K562 (cell line): ENCODE measurements around the gene RGS17. TPM values are rescaled to one million over a fixed set of nuclear protein-coding genes. Genes with fewer than 3 reads are reported as not detected.

Experiments used
- ARID1B ChIP-seq: fragments of 450-650 bp; IDR thresholded peaks from 2 replicates; pipeline ENCODE4 v1.6.1; 2016; ENCODE audit warnings: antibody characterized with exemption, mild to moderate bottlenecking, inconsistent platforms
- CBFB ChIP-seq: sonication (generic); formaldehyde crosslinking; IDR thresholded peaks from 2 replicates; pipeline ENCODE4 v1.4.0; 2020; ENCODE audit warnings: mild to moderate bottlenecking, missing genetic modification reagents
- CEBPG ChIP-seq, 3 experiments: fragments of 200-800 bp in 1 of 3; sonication (Bioruptor generic) in 1 of 3; sonication (generic) in 1 of 3; formaldehyde crosslinking in 1 of 3; IDR thresholded peaks in 2 of 3; conservative IDR thresholded peaks in 1 of 3; 2 replicates each; pipeline versions ENCODE4 v1.6.1 to v1.8.0; 2016 to 2022; ENCODE audit warnings: missing compliant biosample characterization in 2 of 3, missing genetic modification characterization in 2 of 3, mild to moderate bottlenecking in 1 of 3, missing genetic modification reagents in 1 of 3
- CHD1 ChIP-seq: fragments of 200-600 bp; sonication (generic); IDR thresholded peaks from one replicate; pipeline ENCODE4 v1.6.1; 2012; ENCODE audit warnings: mild to moderate bottlenecking, moderate library complexity, low read length, inconsistent platforms
- ETV1 ChIP-seq: fragments of 450-650 bp; conservative IDR thresholded peaks from 2 replicates; pipeline ENCODE4 v1.6.1; 2016; ENCODE audit warnings: missing genetic modification characterization, control low read depth, low read depth, missing compliant biosample characterization
- FOXK1 ChIP-seq: sonication (generic); formaldehyde crosslinking; IDR thresholded peaks from 2 replicates; pipeline ENCODE4 v1.8.0; 2022; ENCODE audit warnings: missing genetic modification reagents, mild to moderate bottlenecking, borderline replicate concordance
- HDAC8 ChIP-seq: fragments of 450-650 bp; IDR thresholded peaks from 2 replicates; pipeline ENCODE4 v1.6.1; 2016; ENCODE audit warnings: mild to moderate bottlenecking, missing genetic modification characterization, moderate library complexity, missing compliant biosample characterization
- ILF3 ChIP-seq: fragments of 450-650 bp; IDR thresholded peaks from 2 replicates; pipeline ENCODE4 v1.6.1; 2018; ENCODE audit warnings: antibody characterized with exemption, mild to moderate bottlenecking, moderate library complexity, borderline replicate concordance
- POU5F1 ChIP-seq: fragments of 150-350 bp; IDR thresholded peaks from 2 replicates; pipeline ENCODE4 v1.6.1; 2014; ENCODE audit warnings: borderline replicate concordance, low read length, low read depth, mild to moderate bottlenecking; ENCODE audit not compliant: partially characterized antibody
- RFX1 ChIP-seq: fragments of 450-650 bp; IDR thresholded peaks from 2 replicates; pipeline ENCODE4 v1.6.1; 2016; ENCODE audit warnings: mild to moderate bottlenecking, moderate library complexity
- SRSF1 ChIP-seq: fragments of 200-400 bp; formaldehyde crosslinking; IDR thresholded peaks from 2 replicates; pipeline ENCODE4 v1.6.1; 2017; ENCODE audit warnings: mild to moderate bottlenecking, low read depth, low read length, moderate library complexity
- ZNF41 ChIP-seq: fragments of 250-450 bp; sonication (Bioruptor Pico); conservative IDR thresholded peaks from 2 replicates; pipeline ENCODE4 v1.4.0; 2020; ENCODE audit warnings: mild to moderate bottlenecking
- ZNF561 ChIP-seq: fragments of 450-650 bp; formaldehyde crosslinking; conservative IDR thresholded peaks from 2 replicates; pipeline ENCODE4 v1.4.0; 2020; ENCODE audit warnings: mild to moderate bottlenecking, moderate library complexity
- polyA plus RNA-seq, 8 experiments: library from polyadenylated mRNA; depleted of rRNA in 4 of 8; stranded (reverse) in 5 of 8; unstranded in 3 of 8; fragments of >200 nt; fragmentation: Nextera tagmentation in 2 of 8; fragmentation: Illumina TruSeq in 1 of 8; extraction: Ambion mirVana in 2 of 8; extraction: Trizol in 1 of 8; gene quantifications; 2 replicates each; pipeline versions ENCODE4 v1.2.1 to v1.2.3, GENCODE V29; 2011 to 2014; ENCODE audit warnings: inconsistent platforms in 1 of 8, missing spikeins in 1 of 8
- total RNA-seq, 7 experiments: library from RNA; depleted of rRNA in 6 of 7; stranded (reverse); fragments of >200 nt in 6 of 7; fragmentation: Illumina TruSeq in 2 of 7; extraction: Trizol in 2 of 7; gene quantifications; 2 replicates each; pipeline versions ENCODE4 v1.2.1 to v1.2.3, GENCODE V29; 2011 to 2021; ENCODE audit warnings: low replicate concordance in 1 of 7
- TF ChIP-seq, protein P1 (sequence below): fragments of 450-650 bp; IDR thresholded peaks from 2 replicates; pipeline ENCODE4 v1.6.1; 2018; ENCODE audit not compliant: partially characterized antibody
- TF ChIP-seq, protein P2 (sequence below): conservative IDR thresholded peaks from 2 replicates; pipeline ENCODE4 v1.6.1; 2011; ENCODE audit warnings: low read depth, mild to moderate bottlenecking, low read length; ENCODE audit not compliant: control insufficient read depth
- TF ChIP-seq, protein P3 (sequence below): sonication (generic); formaldehyde crosslinking; IDR thresholded peaks from 2 replicates; pipeline ENCODE4 v1.8.0; 2022; ENCODE audit warnings: missing genetic modification reagents, mild to moderate bottlenecking, borderline replicate concordance
- TF ChIP-seq, protein P4 (sequence below): sonication (generic); formaldehyde crosslinking; IDR thresholded peaks from 2 replicates; pipeline ENCODE4 v1.8.1; 2023; ENCODE audit warnings: mild to moderate bottlenecking, missing genetic modification reagents

The RGS17 gene
- total and polyA plus RNA-seq, 9 of the 15 experiments (the other 6 are each of a cell fraction or from before 2014, with no cell fraction given) = 0.01 to 0.14 (median 0.08) TPM; not detected in 6

DNA sequence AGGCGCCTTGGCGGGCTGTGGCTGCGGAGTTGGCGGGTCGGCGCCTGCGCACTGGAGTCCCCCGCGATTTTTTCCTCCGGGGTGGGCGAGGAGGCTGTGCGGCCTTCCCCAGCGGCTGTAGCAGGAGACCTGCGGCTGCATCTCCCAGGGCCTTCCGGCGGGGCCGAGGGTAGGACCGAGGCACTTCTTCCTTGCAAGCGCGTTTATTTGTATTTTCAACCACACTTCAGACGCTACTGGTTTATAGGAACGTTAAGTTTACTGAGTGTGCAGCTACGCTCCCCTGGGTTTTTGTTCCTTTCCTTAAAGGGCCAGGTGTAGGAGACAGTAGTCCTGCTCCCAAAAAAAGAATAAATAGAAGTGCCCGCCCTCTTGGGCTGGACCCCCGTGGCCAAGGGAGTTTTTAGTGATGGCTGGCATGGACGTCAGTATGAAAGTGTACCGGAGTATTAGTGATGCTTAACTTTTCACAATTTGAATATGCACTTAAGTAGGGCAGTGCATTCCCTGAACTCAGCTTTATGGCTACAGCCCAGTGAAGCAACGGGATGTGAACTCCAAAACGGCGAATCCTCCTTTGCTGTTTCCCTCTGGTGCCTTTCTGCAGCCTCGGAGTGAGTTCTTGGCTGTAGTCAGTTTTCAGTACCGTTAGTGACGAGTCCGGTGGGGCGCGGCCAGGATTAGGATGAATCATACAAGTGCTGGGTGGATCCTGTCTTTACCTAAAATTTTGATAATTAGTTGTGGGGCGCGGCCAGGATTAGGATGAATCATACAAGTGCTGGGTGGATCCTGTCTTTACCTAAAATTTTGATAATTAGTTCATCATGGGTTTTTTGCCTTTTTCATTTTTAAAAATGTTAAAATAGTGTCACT is 147.2 kb downstream of the RGS17 start (continued):
- TF ChIP-seq CEBPG (CRISPR knock-in tag; IDR thresholded peaks at IDR 0.05) (no peak), CEBPG (tag; conservative IDR thresholded peaks at IDR 0.05 in 1 of 2, IDR thresholded peaks at IDR 0.05 in 1 of 2) (no peak), ILF3 (no peak; the same call in 1 of the 2 replicates), ARID1B (peak; percentile 53; the same call in 1 of the 2 replicates), ZNF41 (CRISPR knock-in tag) (no peak), FOXK1 (CRISPR knock-in tag) (no peak), CHD1 (peak; percentile 63), HDAC8 (tag) (no peak), RFX1 (no peak), CBFB (CRISPR knock-in tag) (no peak), ZNF561 (CRISPR knock-in tag) (no peak), POU5F1 (no peak), ETV1 (tag) (peak; percentile 15; the same call in 1 of the 2 replicates), SRSF1 (no peak)
- TF ChIP-seq, protein P1, sequence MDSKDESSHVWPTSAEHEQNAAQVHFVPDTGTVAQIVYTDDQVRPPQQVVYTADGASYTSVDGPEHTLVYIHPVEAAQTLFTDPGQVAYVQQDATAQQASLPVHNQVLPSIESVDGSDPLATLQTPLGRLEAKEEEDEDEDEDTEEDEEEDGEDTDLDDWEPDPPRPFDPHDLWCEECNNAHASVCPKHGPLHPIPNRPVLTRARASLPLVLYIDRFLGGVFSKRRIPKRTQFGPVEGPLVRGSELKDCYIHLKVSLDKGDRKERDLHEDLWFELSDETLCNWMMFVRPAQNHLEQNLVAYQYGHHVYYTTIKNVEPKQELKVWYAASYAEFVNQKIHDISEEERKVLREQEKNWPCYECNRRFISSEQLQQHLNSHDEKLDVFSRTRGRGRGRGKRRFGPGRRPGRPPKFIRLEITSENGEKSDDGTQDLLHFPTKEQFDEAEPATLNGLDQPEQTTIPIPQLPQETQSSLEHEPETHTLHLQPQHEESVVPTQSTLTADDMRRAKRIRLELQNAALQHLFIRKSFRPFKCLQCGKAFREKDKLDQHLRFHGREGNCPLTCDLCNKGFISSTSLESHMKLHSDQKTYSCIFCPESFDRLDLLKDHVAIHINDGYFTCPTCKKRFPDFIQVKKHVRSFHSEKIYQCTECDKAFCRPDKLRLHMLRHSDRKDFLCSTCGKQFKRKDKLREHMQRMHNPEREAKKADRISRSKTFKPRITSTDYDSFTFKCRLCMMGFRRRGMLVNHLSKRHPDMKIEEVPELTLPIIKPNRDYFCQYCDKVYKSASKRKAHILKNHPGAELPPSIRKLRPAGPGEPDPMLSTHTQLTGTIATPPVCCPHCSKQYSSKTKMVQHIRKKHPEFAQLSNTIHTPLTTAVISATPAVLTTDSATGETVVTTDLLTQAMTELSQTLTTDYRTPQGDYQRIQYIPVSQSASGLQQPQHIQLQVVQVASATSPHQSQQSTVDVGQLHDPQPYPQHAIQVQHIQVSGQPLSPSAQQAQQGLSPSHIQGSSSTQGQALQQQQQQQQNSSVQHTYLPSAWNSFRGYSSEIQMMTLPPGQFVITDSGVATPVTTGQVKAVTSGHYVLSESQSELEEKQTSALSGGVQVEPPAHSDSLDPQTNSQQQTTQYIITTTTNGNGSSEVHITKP = no peak
- TF ChIP-seq, protein P2, sequence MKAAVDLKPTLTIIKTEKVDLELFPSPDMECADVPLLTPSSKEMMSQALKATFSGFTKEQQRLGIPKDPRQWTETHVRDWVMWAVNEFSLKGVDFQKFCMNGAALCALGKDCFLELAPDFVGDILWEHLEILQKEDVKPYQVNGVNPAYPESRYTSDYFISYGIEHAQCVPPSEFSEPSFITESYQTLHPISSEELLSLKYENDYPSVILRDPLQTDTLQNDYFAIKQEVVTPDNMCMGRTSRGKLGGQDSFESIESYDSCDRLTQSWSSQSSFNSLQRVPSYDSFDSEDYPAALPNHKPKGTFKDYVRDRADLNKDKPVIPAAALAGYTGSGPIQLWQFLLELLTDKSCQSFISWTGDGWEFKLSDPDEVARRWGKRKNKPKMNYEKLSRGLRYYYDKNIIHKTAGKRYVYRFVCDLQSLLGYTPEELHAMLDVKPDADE = peak; percentile 35; the same call in 1 of the 2 replicates
- TF ChIP-seq, protein P3, sequence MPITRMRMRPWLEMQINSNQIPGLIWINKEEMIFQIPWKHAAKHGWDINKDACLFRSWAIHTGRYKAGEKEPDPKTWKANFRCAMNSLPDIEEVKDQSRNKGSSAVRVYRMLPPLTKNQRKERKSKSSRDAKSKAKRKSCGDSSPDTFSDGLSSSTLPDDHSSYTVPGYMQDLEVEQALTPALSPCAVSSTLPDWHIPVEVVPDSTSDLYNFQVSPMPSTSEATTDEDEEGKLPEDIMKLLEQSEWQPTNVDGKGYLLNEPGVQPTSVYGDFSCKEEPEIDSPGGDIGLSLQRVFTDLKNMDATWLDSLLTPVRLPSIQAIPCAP (CRISPR knock-in tag) = no peak
- TF ChIP-seq, protein P4, sequence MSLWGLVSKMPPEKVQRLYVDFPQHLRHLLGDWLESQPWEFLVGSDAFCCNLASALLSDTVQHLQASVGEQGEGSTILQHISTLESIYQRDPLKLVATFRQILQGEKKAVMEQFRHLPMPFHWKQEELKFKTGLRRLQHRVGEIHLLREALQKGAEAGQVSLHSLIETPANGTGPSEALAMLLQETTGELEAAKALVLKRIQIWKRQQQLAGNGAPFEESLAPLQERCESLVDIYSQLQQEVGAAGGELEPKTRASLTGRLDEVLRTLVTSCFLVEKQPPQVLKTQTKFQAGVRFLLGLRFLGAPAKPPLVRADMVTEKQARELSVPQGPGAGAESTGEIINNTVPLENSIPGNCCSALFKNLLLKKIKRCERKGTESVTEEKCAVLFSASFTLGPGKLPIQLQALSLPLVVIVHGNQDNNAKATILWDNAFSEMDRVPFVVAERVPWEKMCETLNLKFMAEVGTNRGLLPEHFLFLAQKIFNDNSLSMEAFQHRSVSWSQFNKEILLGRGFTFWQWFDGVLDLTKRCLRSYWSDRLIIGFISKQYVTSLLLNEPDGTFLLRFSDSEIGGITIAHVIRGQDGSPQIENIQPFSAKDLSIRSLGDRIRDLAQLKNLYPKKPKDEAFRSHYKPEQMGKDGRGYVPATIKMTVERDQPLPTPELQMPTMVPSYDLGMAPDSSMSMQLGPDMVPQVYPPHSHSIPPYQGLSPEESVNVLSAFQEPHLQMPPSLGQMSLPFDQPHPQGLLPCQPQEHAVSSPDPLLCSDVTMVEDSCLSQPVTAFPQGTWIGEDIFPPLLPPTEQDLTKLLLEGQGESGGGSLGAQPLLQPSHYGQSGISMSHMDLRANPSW (CRISPR knock-in tag) = 0 out of 2 replicates have a peak, but pooled peaks have one; percentile 38
